ENCODE measurements around the gene CKAP2L.

The CKAP2L gene

GRCh38 chr2:112764071-112765044, at the start of gene CKAP2L:
Gene CKAP2L, minus strand, starts transcription at chr2:112764609. Its CDS starts 11 bp downstream, at chr2:112764598.
- TF ChIP-seq, protein P1, sequence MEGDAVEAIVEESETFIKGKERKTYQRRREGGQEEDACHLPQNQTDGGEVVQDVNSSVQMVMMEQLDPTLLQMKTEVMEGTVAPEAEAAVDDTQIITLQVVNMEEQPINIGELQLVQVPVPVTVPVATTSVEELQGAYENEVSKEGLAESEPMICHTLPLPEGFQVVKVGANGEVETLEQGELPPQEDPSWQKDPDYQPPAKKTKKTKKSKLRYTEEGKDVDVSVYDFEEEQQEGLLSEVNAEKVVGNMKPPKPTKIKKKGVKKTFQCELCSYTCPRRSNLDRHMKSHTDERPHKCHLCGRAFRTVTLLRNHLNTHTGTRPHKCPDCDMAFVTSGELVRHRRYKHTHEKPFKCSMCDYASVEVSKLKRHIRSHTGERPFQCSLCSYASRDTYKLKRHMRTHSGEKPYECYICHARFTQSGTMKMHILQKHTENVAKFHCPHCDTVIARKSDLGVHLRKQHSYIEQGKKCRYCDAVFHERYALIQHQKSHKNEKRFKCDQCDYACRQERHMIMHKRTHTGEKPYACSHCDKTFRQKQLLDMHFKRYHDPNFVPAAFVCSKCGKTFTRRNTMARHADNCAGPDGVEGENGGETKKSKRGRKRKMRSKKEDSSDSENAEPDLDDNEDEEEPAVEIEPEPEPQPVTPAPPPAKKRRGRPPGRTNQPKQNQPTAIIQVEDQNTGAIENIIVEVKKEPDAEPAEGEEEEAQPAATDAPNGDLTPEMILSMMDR (IDR thresholded peaks at IDR 0.05; ENCODE audit: low read depth, low read length, missing control alignments), result no peak
- peak; percentile 97 for DNase-seq (ENCODE audit: low read depth)
- peak within 1 kb of the TSS; percentile 71 for H3K4me3 ChIP-seq (ENCODE audit: low read depth, low read length)

DNA sequence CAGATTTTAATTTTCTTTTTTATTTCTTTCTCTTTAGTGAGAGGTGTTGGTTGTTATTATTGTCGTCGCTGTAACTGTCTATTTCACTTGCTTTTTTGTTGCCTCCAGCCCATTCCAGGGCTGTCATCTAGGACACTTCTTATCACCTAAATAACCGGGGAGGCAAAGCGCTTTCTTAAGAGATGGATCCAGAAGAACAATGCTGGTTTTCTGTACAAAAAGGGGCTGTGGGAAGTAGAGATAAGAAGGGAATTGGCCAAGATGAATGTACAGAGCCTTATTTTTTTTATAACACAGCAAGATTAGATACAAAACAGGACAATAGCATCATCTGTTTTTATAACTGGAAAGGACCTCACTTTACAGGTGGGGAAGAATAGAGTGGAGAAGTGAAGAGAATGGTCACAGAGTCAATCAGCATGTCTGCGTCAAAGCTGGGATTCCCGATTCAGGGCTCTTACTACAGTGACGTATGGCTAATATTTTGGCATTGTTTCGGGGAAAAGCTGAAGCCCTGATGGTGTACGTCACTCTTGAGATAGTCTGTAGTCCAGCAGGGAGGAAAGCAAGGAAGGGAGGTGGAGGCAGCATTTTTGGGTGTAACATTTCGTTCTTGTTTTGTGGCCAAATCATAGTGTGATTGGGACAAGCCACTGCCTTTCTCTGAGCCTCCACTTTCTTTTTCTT, 49.0 kb upstream of the CKAP2L start:
- H3K4me3 ChIP-seq (ENCODE audit: low read depth, low read length), result no peak overlapping the region
- TF ChIP-seq, protein P1 (IDR thresholded peaks at IDR 0.05; ENCODE audit: low read depth, low read length, missing control alignments), result no peak
- DNase-seq (ENCODE audit: low read depth), result no peak

DNA sequence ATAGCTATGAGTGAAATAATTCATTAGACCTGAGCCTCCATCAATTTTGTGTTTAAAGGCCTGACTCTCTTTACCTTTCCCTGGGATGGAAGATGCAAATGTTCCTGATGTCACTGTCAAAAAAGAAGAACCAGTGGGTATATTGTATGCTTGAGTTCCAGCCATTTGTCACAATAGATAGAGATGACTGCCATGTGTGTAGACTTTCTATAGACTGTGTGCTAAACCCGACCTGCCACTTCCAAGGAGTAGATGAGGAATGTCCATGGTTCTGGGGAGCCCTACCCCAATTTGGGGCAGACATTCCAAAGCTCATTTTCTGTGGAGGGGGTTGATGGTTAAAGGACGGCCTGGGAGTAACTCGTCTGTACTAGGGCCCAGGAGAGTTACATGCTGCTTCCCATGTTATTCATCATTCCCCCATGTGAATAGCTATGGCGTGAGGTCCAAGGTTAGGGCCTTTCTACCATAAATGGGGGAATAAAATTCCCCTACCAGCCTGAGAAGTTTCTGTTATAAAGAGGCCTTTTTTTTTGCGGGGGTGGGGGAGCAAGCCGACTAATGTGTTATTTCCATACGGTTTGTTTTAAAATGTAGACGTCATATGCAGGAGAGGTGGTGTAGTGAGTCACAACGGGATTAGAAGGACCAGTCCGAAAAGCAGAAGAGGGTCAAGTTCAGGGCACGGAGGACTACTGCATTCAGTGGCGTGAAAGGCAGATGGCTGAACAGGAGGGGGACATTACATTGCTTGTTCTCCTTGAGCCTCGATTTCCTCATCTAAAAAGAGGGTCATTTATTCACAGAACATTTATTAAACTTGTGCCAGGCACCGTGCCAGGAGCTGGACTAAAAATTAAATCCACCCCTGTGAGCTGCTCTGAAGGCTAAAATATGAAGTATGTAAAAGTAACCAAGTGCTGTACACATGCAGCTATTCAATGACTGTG, 48.2 kb upstream of the CKAP2L start:
- no peak overlapping the region for H3K4me3 ChIP-seq (ENCODE audit: low read depth, low read length)
- TF ChIP-seq, protein P1 (IDR thresholded peaks at IDR 0.05; ENCODE audit: low read depth, low read length, missing control alignments), result no peak
- DNase-seq (ENCODE audit: low read depth), result peak; percentile 62

DNA sequence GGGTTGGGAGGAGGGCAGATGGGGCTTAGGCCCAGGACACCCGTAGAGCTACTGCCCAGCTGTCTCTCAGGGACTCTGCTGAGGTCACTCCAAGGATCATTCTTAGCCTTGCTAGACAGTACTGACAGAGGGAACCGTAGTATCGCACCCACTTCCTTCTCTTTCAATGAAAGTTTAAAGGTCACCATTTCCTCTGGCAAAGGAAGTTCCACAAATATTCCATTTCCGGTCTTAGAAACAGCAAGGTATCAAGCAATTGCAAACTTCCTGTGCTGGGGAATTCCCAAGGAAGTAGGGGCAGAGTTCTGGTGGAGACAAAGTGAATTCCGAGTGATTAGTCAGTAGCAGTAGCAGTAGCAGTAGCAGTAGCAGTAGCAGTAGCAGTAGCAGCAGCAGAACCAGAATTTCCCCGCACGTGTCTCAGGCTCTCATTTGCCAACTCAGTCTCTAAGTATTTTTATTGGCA, 47.5 kb upstream of the CKAP2L start:
- H3K4me3 ChIP-seq (ENCODE audit: low read depth, low read length), result no peak overlapping the region
- DNase-seq (ENCODE audit: low read depth), result peak; percentile 59
- TF ChIP-seq, protein P1 (IDR thresholded peaks at IDR 0.05; ENCODE audit: low read depth, low read length, missing control alignments), result no peak

- TF ChIP-seq, protein P1 (IDR thresholded peaks at IDR 0.05; ENCODE audit: low read depth, low read length, missing control alignments), result no peak
- H3K4me3 ChIP-seq (ENCODE audit: low read depth, low read length), result no peak overlapping the region
- no peak for DNase-seq (ENCODE audit: low read depth)
These were observed 46.9 kb upstream of the CKAP2L start for GRCh38 chr2:112811276-112811831.

DNA sequence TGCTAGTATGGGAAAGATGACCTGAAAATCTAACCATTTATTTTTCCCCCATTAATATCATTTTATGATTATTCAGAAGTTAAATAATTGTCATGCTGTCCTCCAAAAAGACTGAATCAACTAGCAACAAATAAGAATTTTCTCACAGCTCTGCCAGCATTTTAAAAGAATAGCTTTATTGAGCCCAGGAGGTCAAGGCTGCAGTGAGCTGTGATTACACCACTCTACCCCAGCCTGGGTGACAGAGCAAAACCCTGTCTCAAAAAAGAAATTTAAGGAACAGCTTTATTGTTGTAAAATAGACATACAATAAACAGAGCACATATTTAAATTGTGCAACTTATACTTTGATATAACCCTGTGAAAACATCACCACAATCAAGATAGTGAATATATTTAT, 44.7 kb upstream of the CKAP2L start:
- no peak for DNase-seq (ENCODE audit: low read depth)
- TF ChIP-seq, protein P1 (IDR thresholded peaks at IDR 0.05; ENCODE audit: low read depth, low read length, missing control alignments), result no peak
- H3K4me3 ChIP-seq (ENCODE audit: low read depth, low read length), result no peak overlapping the region
